Hepatocyte (in vitro differentiated cells): ENCODE results near the gene MAFF. TPM values are rescaled to one million over a fixed set of nuclear protein-coding genes. Genes with fewer than 3 reads are reported as not detected.

Experiments used
- DNase-seq: peaks from one replicate; pipeline ENCODE4 v3.0.0-alpha.2; 2016; ENCODE audit warnings: low spot score
- H2AFZ ChIP-seq: fragments of 200-600 bp; sonication (generic); 2 replicates; pipeline ENCODE4 v1.6.0; 2016; ENCODE audit warnings: antibody characterized with exemption, mild to moderate bottlenecking
- H3K27ac ChIP-seq: fragments of 200-600 bp; sonication (generic); 2 replicates; pipeline ENCODE4 v1.5.1; 2016; ENCODE audit warnings: mild to moderate bottlenecking
- H3K27me3 ChIP-seq: fragments of 200-600 bp; sonication (generic); 2 replicates; pipeline ENCODE4 v1.6.1; 2016
- H3K36me3 ChIP-seq: fragments of 200-600 bp; sonication (generic); replicated peaks from 2 replicates; pipeline ENCODE4 v1.5.1; 2016; ENCODE audit warnings: low read depth; ENCODE audit not compliant: insufficient read depth
- H3K4me1 ChIP-seq: fragments of 200-600 bp; sonication (generic); 2 replicates; pipeline ENCODE4 v1.5.1; 2016; ENCODE audit warnings: mild to moderate bottlenecking, moderate library complexity; ENCODE audit not compliant: insufficient read depth
- H3K4me2 ChIP-seq: fragments of 200-600 bp; sonication (generic); 2 replicates; pipeline ENCODE4 v1.6.0; 2016
- H3K4me3 ChIP-seq: fragments of 200-600 bp; sonication (generic); 2 replicates; pipeline ENCODE4 v1.5.1; 2016; ENCODE audit warnings: mild to moderate bottlenecking
- H3K79me2 ChIP-seq: fragments of 200-600 bp; sonication (generic); 2 replicates; pipeline ENCODE4 v1.6.0; 2017; ENCODE audit warnings: mild to moderate bottlenecking
- H3K9me2 ChIP-seq: fragments of 200-600 bp; sonication (generic); replicated peaks from 2 replicates; pipeline ENCODE4 v1.6.0; 2017; ENCODE audit warnings: mild to moderate bottlenecking; ENCODE audit not compliant: insufficient read depth
- H3K9me3 ChIP-seq: fragments of 200-600 bp; sonication (generic); 2 replicates; pipeline ENCODE4 v1.5.1; 2016; ENCODE audit warnings: low read depth, mild to moderate bottlenecking
- H4K20me1 ChIP-seq: fragments of 200-600 bp; sonication (generic); 2 replicates; pipeline ENCODE4 v1.6.0; 2016; ENCODE audit warnings: mild to moderate bottlenecking; ENCODE audit not compliant: insufficient read depth, poor library complexity, severe bottlenecking
- EZH2 ChIP-seq: fragments of 200-600 bp; sonication (generic); IDR thresholded peaks from 2 replicates; pipeline ENCODE4 v1.6.1; 2016; ENCODE audit warnings: antibody characterized with exemption, mild to moderate bottlenecking, borderline replicate concordance
- EZH2phosphoT487 ChIP-seq: fragments of 200-600 bp; sonication (generic); IDR thresholded peaks from one replicate; pipeline ENCODE4 v1.6.1; 2018; ENCODE audit warnings: antibody characterized with exemption, mild to moderate bottlenecking, low read depth, moderate library complexity; ENCODE audit not compliant: unreplicated experiment, severe bottlenecking
- WGBS: methylation state at CpG from one replicate; pipeline ENCODE4 v1.1.6; 2016; ENCODE audit warnings: low lambda C conversion rate; ENCODE audit errors: missing lambda C conversion rate; 5-methylcytosine and 5-hydroxymethylcytosine counted together
- polyA plus RNA-seq: library from polyadenylated mRNA; unstranded; fragments of >200 nt; fragmentation: Nextera tagmentation; extraction: Ambion mirVana; gene quantifications from 2 replicates; pipeline ENCODE4 v1.2.1, GENCODE V29; 2016
- total RNA-seq: library from RNA; depleted of rRNA; stranded (reverse); fragments of >200 nt; gene quantifications from 2 replicates; pipeline ENCODE4 v1.2.3, GENCODE V29; 2014
- TF ChIP-seq, protein P1 (sequence below): fragments of 200-600 bp; sonication (generic); IDR thresholded peaks from 2 replicates; pipeline ENCODE4 v1.5.1; 2016; ENCODE audit warnings: antibody characterized with exemption, mild to moderate bottlenecking; ENCODE audit not compliant: poor library complexity

MAFF gene
- total and polyA plus RNA-seq, 2 experiments from 2014 or later: 67.2 to 70.4 TPM

DNA sequence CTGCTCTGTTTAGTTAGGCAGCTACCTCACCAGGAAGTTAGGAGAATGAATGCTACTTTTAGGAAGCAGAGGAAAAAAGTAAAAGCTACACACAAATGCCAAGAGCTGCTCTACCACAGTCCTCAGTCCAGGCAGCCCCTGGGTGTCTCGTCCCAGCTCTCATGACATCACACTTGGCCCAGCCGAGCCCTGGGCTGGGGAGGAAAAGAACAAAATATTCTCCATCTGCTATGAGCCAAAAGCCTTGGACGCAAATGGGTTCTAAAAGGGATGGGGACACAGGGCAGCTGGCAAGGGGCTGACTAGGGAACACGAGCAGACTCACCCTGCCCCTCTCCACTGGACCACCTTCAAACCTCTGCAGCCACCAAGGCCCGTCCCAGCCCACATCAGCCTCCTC is 44.9 kb downstream of the MAFF start:
- H3K27me3 ChIP-seq: no peaks in the 10 kb centered on the region
- peaks cover 12% of the 10 kb centered on the region for H3K4me1 ChIP-seq
- H3K4me2 ChIP-seq: no peak overlapping the region
- DNase-seq: no peak
- H4K20me1 ChIP-seq: peaks cover 8% of the 10 kb centered on the region
- no peak overlapping the region for H2AFZ ChIP-seq
- no peaks in the 10 kb centered on the region for H3K9me2 ChIP-seq
- H3K79me2 ChIP-seq: peaks cover 40% of the 10 kb centered on the region
- H3K36me3 ChIP-seq: no peaks in the 10 kb centered on the region
- TF ChIP-seq, protein P1, sequence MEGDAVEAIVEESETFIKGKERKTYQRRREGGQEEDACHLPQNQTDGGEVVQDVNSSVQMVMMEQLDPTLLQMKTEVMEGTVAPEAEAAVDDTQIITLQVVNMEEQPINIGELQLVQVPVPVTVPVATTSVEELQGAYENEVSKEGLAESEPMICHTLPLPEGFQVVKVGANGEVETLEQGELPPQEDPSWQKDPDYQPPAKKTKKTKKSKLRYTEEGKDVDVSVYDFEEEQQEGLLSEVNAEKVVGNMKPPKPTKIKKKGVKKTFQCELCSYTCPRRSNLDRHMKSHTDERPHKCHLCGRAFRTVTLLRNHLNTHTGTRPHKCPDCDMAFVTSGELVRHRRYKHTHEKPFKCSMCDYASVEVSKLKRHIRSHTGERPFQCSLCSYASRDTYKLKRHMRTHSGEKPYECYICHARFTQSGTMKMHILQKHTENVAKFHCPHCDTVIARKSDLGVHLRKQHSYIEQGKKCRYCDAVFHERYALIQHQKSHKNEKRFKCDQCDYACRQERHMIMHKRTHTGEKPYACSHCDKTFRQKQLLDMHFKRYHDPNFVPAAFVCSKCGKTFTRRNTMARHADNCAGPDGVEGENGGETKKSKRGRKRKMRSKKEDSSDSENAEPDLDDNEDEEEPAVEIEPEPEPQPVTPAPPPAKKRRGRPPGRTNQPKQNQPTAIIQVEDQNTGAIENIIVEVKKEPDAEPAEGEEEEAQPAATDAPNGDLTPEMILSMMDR: no peak
- TF ChIP-seq EZH2 (no peak), EZH2phosphoT487 (no peak)
- H3K9me3 ChIP-seq: no peaks in the 10 kb centered on the region
- 94% methylated on average over 5 of the region's 5 CpGs for WGBS
- no peak overlapping the region for H3K27ac ChIP-seq
- no peak overlapping the region for H3K4me3 ChIP-seq

DNA sequence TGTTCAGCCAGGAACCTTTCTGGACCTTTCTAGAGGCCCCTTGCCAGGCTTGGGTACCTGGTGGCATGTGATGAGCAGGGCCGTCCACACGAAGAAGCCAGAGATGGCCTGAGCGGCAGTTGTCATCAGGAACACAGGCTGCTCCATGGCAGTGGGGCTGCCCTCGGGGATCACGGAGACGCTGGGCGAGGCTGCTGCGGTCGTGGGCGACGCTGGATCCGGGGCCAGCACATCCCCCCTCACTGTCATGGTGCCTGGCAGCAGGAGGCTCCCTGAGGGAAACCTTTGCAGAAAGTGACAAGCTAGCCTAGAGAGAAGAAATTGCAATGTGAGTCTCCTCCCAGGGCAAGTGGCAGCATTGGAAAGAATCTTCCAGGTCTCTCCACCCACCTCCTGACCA is 45.9 kb downstream of the MAFF start:
- H4K20me1 ChIP-seq: peaks cover 17% of the 10 kb centered on the region
- WGBS: 95% methylated on average over 12 of the region's 12 CpGs

DNA sequence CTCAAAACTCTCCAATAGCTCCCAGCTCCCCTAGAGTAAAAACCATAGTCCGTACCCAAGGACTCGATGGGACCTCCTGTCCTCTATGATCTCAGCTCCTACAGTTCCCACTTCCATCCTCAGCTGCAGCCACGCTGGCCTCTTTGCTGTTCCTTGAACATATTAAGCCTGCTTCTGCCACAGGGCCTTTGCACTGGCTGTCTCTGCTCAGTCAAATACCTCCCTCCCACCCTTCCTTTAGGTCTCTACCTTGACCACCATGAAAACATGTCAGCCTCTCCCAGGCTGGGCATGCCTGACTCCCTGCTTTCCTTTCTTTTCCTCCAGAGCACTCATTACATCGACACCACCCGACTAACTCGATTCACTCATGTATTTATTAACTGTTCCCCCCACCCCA is 46.5 kb downstream of the MAFF start:
- peaks cover 17% of the 10 kb centered on the region for H4K20me1 ChIP-seq
- WGBS: 97% methylated on average over 6 of the region's 6 CpGs
- no peak overlapping the region for H3K4me3 ChIP-seq
- TF ChIP-seq EZH2phosphoT487: no peak
- no peak for TF ChIP-seq EZH2
- TF ChIP-seq, protein P1: no peak
- no peak overlapping the region for H3K27ac ChIP-seq
- H2AFZ ChIP-seq: no peak overlapping the region
- no peaks in the 10 kb centered on the region for H3K36me3 ChIP-seq
- peaks cover 5% of the 10 kb centered on the region for H3K4me1 ChIP-seq
- no peaks in the 10 kb centered on the region for H3K27me3 ChIP-seq
- no peaks in the 10 kb centered on the region for H3K9me2 ChIP-seq
- DNase-seq: no peak
- no peak overlapping the region for H3K4me2 ChIP-seq
- peaks cover 54% of the 10 kb centered on the region for H3K79me2 ChIP-seq
- H3K9me3 ChIP-seq: no peaks in the 10 kb centered on the region

More for the DNA sequence above, 45.9 kb downstream of the MAFF start:
- no peaks in the 10 kb centered on the region for H3K9me3 ChIP-seq
- no peaks in the 10 kb centered on the region for H3K27me3 ChIP-seq
- H3K9me2 ChIP-seq: no peaks in the 10 kb centered on the region
- peaks cover 48% of the 10 kb centered on the region for H3K79me2 ChIP-seq
- H3K27ac ChIP-seq: no peak overlapping the region
- no peak overlapping the region for H3K4me3 ChIP-seq
- H3K4me1 ChIP-seq: peaks cover 8% of the 10 kb centered on the region
- no peak overlapping the region for H2AFZ ChIP-seq
- TF ChIP-seq EZH2: no peak
- TF ChIP-seq, protein P1: no peak
- TF ChIP-seq EZH2phosphoT487: no peak
- no peaks in the 10 kb centered on the region for H3K36me3 ChIP-seq
- no peak for DNase-seq
- H3K4me2 ChIP-seq: no peak overlapping the region

DNA sequence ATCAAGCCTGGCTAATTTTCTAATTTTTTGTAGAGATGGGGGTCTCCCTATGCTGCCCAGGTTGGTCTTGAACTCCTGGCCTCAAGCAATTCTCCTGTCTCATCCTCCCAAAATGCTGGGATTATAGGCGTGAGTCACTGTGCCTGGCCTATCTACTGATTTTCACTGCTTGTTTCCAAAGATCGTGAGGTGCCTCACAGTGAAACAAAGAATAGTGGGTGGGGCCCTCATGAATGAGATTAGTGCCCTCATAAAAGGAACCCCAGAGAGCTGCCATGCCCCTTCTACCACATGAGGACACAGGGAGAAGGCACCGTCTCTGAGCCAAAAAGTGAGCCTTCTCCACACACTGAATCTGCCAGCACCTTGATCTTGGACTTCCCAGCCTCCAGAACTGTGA is 47.5 kb downstream of the MAFF start:
- TF ChIP-seq EZH2 (no peak), EZH2phosphoT487 (no peak)
- TF ChIP-seq, protein P1: no peak
- DNase-seq: no peak
- Histone ChIP-seq H4K20me1 (peaks cover 17% of the 10 kb centered on the region), H3K4me3 (no peak overlapping the region), H3K27ac (no peak overlapping the region), H3K9me2 (no peaks in the 10 kb centered on the region), H3K9me3 (no peaks in the 10 kb centered on the region), H3K4me2 (no peak overlapping the region), H2AFZ (no peak overlapping the region), H3K4me1 (no peaks in the 10 kb centered on the region), H3K27me3 (no peaks in the 10 kb centered on the region), H3K79me2 (peaks cover 64% of the 10 kb centered on the region), H3K36me3 (no peaks in the 10 kb centered on the region)
- 92% methylated on average over 3 of the region's 3 CpGs for WGBS
